ENCODE measurements around the gene CDH12.

- TF ChIP-seq CTCF (IDR thresholded peaks at IDR 0.05) (no peak), POLR2A (IDR thresholded peaks at IDR 0.05) (no peak), POLR2AphosphoS5 (IDR thresholded peaks at IDR 0.05; ENCODE audit: insufficient read depth in 1 of 2, low read depth in 1 of 2) (no peak)
Observed at GRCh38 chr5:22855824-22856223, 2.7 kb upstream of the CDH12 start.

All from vagina (tissue), 2 donors.